Measurements from ENCODE around the gene SOS2. TPM values are rescaled to one million over a fixed set of nuclear protein-coding genes. Genes with fewer than 3 reads are reported as not detected.
A peak's percentile ranks its signal among the peaks of the same experiment; 100 is the strongest.
"Not testable (repeated sequence)": the region's sequence is repeated elsewhere in the genome, so short reads cannot be mapped to it uniquely, and the experiment has no call there.

The SOS2 gene
- total RNA-seq, 4 donors from 2014 or later: 40.1 to 59.8 (median 46.7) TPM

- Histone ChIP-seq H3K27ac (replicated peaks in 1 of 4) (peak overlapping the region in 1 of 4 donors; percentile 28), H3K27me3 (no peaks in the 10 kb centered on the region)
- 55% methylated on average over 6 of the region's 17 CpGs for WGBS
These were observed 147.7 kb downstream of the SOS2 start for GRCh38 chr14:50083467-50084337.

DNA sequence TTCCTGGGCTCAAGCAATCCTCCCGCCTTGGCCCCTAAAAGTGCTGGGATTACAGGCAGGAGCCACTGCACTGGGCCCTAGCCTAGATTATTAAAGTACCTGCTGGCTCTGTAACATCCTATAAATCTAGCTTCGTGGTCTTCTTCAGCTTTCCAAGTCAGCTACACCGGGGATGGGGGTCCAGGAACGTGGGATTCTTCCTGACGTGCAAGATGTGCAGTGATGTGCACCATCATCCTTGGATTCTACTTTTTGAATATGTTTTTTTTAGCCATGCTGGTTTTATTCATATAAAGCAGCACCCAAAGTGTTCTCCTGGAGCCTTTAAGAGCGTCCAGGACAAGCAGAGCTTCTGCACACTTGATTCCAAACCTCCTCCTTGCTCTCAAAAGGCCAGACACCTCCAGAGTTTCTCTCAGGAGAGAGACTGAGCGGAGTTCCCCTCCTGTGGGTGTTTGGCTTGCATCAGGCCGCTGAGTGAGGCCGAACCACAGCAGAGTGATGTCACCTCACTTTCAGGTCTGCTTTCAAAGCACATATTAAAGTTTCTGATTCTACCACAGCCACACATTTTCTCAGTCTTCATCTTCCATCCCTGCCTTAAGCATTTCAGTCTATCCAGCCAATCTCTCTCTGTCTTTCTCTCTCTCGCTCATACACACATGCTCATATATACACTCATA lies 148.5 kb downstream of the SOS2 start:
- no peaks in the 10 kb centered on the region for H3K36me3 ChIP-seq
- no peaks in the 10 kb centered on the region for H3K9me3 ChIP-seq
- peak overlapping the region in 1 of 4 donors; percentile 28 for H3K27ac ChIP-seq (replicated peaks in 1 of 4)
- no peak for DNase-seq (ENCODE audit: extremely low spot score)
- H3K4me1 ChIP-seq: peaks cover 0 to 7% (median 0%) of the 10 kb centered on the region in 4 donors
- no peak overlapping the region for H3K4me3 ChIP-seq
- H3K27me3 ChIP-seq: no peaks in the 10 kb centered on the region
- no peak for TF ChIP-seq EP300 (IDR thresholded peaks at IDR 0.05)
- TF ChIP-seq CTCF (IDR thresholded peaks at IDR 0.05): no peak
- TF ChIP-seq POLR2A (IDR thresholded peaks at IDR 0.05; ENCODE audit: low read depth): no peak
- TF ChIP-seq POLR2AphosphoS5 (IDR thresholded peaks at IDR 0.05): no peak
- WGBS: 71% methylated on average over 10 of the region's 10 CpGs
- intact Hi-C loops (cut with DNase I): no loop called here

More at GRCh38 chr14:50083467-50084337, 147.7 kb downstream of the SOS2 start:
- H3K36me3 ChIP-seq: peaks cover 0 to 3% (median 0%) of the 10 kb centered on the region in 4 donors
- intact Hi-C loops (cut with DNase I): no loop called here
- peaks cover 0 to 7% (median 0%) of the 10 kb centered on the region in 4 donors for H3K4me1 ChIP-seq
- no peak for DNase-seq (ENCODE audit: extremely low spot score)
- no peak for TF ChIP-seq POLR2A (IDR thresholded peaks at IDR 0.05; ENCODE audit: low read depth)
- TF ChIP-seq POLR2AphosphoS5 (IDR thresholded peaks at IDR 0.05): no peak
- no peak for TF ChIP-seq EP300 (IDR thresholded peaks at IDR 0.05)
- no peak for TF ChIP-seq CTCF (IDR thresholded peaks at IDR 0.05)
- no peak overlapping the region for H3K4me3 ChIP-seq
- H3K9me3 ChIP-seq: no peaks in the 10 kb centered on the region

GRCh38 chr14:50082308-50082742 lies 149.1 kb downstream of the SOS2 start:
- Histone ChIP-seq H3K4me1 (peaks cover 0 to 7% (median 0%) of the 10 kb centered on the region in 4 donors), H3K27me3 (no peaks in the 10 kb centered on the region), H3K4me3 (no peak overlapping the region), H3K36me3 (no peaks in the 10 kb centered on the region), H3K9me3 (no peaks in the 10 kb centered on the region), H3K27ac (replicated peaks in 1 of 4) (no peak overlapping the region)
- no peak for DNase-seq (ENCODE audit: extremely low spot score)
- intact Hi-C loops (cut with DNase I): no loop called here
- no peak for TF ChIP-seq POLR2AphosphoS5 (IDR thresholded peaks at IDR 0.05)
- no peak for TF ChIP-seq POLR2A (IDR thresholded peaks at IDR 0.05; ENCODE audit: low read depth)
- TF ChIP-seq CTCF (IDR thresholded peaks at IDR 0.05): no peak
- TF ChIP-seq EP300 (IDR thresholded peaks at IDR 0.05): no peak
- WGBS: 84% methylated on average over 8 of the region's 8 CpGs

DNA sequence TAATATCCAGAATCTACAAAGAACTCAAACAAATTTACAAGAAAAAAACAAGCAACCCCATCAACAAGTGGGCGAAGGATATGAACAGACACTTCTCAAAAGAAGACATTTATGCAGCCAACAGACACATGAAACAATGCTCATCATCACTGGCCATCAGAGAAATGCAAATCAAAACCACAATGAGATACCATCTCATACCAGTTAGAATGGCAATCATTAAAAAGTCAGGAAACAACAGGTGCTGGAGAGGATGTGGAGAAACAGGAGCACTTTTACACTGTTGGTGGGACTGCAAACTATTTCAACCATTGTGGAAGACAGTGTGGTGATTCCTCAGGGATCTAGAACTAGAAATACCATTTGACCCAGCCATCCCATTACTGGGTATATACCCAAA lies 152.3 kb downstream of the SOS2 start:
- H3K4me1 ChIP-seq; intact Hi-C loops (cut with DNase I); H3K36me3 ChIP-seq; H3K4me3 ChIP-seq; H3K27ac ChIP-seq (replicated peaks in 1 of 4); H3K27me3 ChIP-seq; H3K9me3 ChIP-seq; DNase-seq (ENCODE audit: extremely low spot score): not testable (repeated sequence)
- 91% methylated on average over 1 of the region's 1 CpG for WGBS

DNA sequence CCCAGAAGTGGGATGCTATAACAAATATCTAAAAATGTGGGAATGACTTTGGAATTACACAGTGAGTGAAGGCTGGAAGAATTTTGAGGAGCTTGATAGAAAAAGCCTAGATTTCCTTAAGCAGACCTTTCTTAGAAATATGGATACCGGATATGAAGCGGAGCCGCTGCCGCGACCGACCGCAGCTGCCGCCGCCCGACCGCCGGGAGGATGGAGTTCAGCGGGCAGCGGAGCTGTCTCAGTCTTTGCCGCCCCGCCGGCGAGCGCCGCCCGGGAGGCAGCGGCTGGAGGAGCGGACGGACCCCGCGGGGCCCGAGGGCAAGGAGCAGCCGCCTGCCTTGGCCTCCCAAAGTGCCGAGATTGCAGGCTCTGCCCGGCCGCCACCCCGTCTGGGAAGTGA lies 157.7 kb downstream of the SOS2 start:
- H3K9me3 ChIP-seq; DNase-seq (ENCODE audit: extremely low spot score); H3K27me3 ChIP-seq; H3K36me3 ChIP-seq; H3K4me3 ChIP-seq; H3K4me1 ChIP-seq; H3K27ac ChIP-seq (replicated peaks in 1 of 4); intact Hi-C loops (cut with DNase I): not testable (repeated sequence)
- WGBS: 94% methylated on average over 9 of the region's 32 CpGs

Data from esophagus muscularis mucosa (tissue), 4 donors.